Measurements from ENCODE around the gene SLC1A7. TPM values are rescaled to one million over a fixed set of nuclear protein-coding genes. Genes with fewer than 3 reads are reported as not detected.

SLC1A7 gene
- total and polyA plus RNA-seq, 2 of the 13 experiments (the other 11 are each of a cell fraction or from before 2014, with no cell fraction given) = 0.04 to 2.0 TPM

DNA sequence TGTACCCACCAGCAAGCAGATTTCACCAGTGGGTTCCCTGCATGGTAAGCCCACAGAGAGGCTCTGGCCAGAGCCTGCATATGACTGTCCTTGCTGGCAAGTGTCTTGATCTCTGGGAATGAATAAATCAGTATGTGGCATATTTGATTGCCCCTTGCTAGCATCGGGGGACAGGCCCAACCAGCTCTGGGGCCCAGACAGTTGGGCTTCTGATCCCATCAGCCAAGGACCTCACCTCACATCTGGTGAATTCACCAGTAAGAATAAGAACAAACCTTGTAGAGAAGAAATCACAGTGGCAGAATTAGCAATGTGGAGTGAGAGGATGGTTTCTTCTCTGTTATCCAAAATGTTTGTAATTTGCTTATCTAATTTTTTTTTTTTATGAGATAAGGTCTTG lies 15.9 kb downstream of the SLC1A7 start:
- Histone ChIP-seq H3K79me2 (ENCODE audit: insufficient read depth, low read length) (no peaks in the 10 kb centered on the region), H3K36me3 (replicated peaks in 1 of 2; ENCODE audit: control insufficient read depth in 1 of 2, insufficient read depth in 2 of 2, low read length in 2 of 2) (no peaks in the 10 kb centered on the region), H3K27me3 (ENCODE audit: control insufficient read depth in 1 of 2, insufficient read depth in 2 of 2, low read length in 2 of 2) (peaks cover 3 to 5% of the 10 kb centered on the region in 2 experiments; a peak in 3 of 5 replicates), H3K9ac (ENCODE audit: insufficient read depth, low read depth, low read length) (no peak overlapping the region), H3K4me2 (ENCODE audit: low read depth, low read length) (no peak overlapping the region), H3K4me3 (replicated peaks in 1 of 3; ENCODE audit: insufficient read depth in 1 of 3, low read depth in 2 of 3, low read length in 3 of 3) (no peak overlapping the region), H2AFZ (ENCODE audit: low read length) (no peak overlapping the region), H4K20me1 (ENCODE audit: insufficient read depth, low read length) (no peaks in the 10 kb centered on the region), H3K4me1 (ENCODE audit: insufficient read depth, low read length) (peaks cover 85% of the 10 kb centered on the region), H3K27ac (ENCODE audit: extremely low read length, insufficient read depth, low read length) (no peak overlapping the region), H3K9me3 (ENCODE audit: low read length) (no peaks in the 10 kb centered on the region)
- DNase-seq (ENCODE audit: low spot score) (no peak), FAIRE-seq (no peak), ATAC-seq (no peak)
- no TSS peak for BruUV-seq (replicated peaks)
- intact Hi-C loops (cut with micrococcal nuclease; ENCODE audit: unreplicated experiment) (no loop called here), in situ Hi-C loops (cut with HindIII; ENCODE audit: extremely low pct_ligation_motif_present, low pct_unique_long_range_greater_than_20kb) (loop anchor here (5.0 kb wide), 1 partner anchor 56 kb away; no protein-coding TSS in a partner anchor)
- WGBS (ENCODE audit: low lambda C conversion rate) = 38% methylated on average over 1 of the region's 1 CpG
- CTCF ChIA-PET (ENCODE audit: low intra/inter-chr PET ratio, low total read pairs) = no interaction called here
- POLR2A ChIA-PET = no interaction called here
- no peak for TF ChIP-seq ZFP37 (CRISPR knock-in tag; IDR thresholded peaks at IDR 0.05; ENCODE audit: borderline replicate concordance)
- TF ChIP-seq ZXDC (CRISPR knock-in tag; IDR thresholded peaks at IDR 0.05) = no peak

GRCh38 chr1:53125623-53126360 lies 16.6 kb downstream of the SLC1A7 start:
- in situ Hi-C loops (cut with HindIII; ENCODE audit: extremely low pct_ligation_motif_present, low pct_unique_long_range_greater_than_20kb) = loop anchor here (5.0 kb wide), 1 partner anchor 57 kb away; no protein-coding TSS in a partner anchor
- ChIA-PET POLR2A (no interaction called here), CTCF (ENCODE audit: low intra/inter-chr PET ratio, low total read pairs) (no interaction called here)
- H4K20me1 ChIP-seq (ENCODE audit: insufficient read depth, low read length) = no peaks in the 10 kb centered on the region
- no peaks in the 10 kb centered on the region for H3K9me3 ChIP-seq (ENCODE audit: low read length)
- H3K27ac ChIP-seq (ENCODE audit: extremely low read length, insufficient read depth, low read length) = no peak overlapping the region
- no peak for ATAC-seq
- no peak for FAIRE-seq
- intact Hi-C loops (cut with micrococcal nuclease; ENCODE audit: unreplicated experiment) = no loop called here
- H3K4me3 ChIP-seq (replicated peaks in 1 of 3; ENCODE audit: insufficient read depth in 1 of 3, low read depth in 2 of 3, low read length in 3 of 3) = no peak overlapping the region
- 54% methylated on average over 5 of the region's 10 CpGs for WGBS (ENCODE audit: low lambda C conversion rate)
- no peak overlapping the region for H2AFZ ChIP-seq (ENCODE audit: low read length)
- DNase-seq (ENCODE audit: low spot score) = no peak
- no peaks in the 10 kb centered on the region for H3K36me3 ChIP-seq (replicated peaks in 1 of 2; ENCODE audit: control insufficient read depth in 1 of 2, insufficient read depth in 2 of 2, low read length in 2 of 2)
- BruUV-seq (replicated peaks) = no TSS peak
- H3K4me2 ChIP-seq (ENCODE audit: low read depth, low read length) = no peak overlapping the region
- H3K79me2 ChIP-seq (ENCODE audit: insufficient read depth, low read length) = no peaks in the 10 kb centered on the region
- no peak overlapping the region for H3K9ac ChIP-seq (ENCODE audit: insufficient read depth, low read depth, low read length)
- peaks cover 3 to 5% of the 10 kb centered on the region in 2 experiments; a peak in 3 of 5 replicates for H3K27me3 ChIP-seq (ENCODE audit: control insufficient read depth in 1 of 2, insufficient read depth in 2 of 2, low read length in 2 of 2)
- peaks cover 85% of the 10 kb centered on the region for H3K4me1 ChIP-seq (ENCODE audit: insufficient read depth, low read length)
- peak; percentile 43; the same call in 1 of the 2 replicates for TF ChIP-seq ZNF280B (CRISPR knock-in tag; IDR thresholded peaks at IDR 0.05; ENCODE audit: borderline replicate concordance)
- TF ChIP-seq CTCF (CRISPR knock-in tag; IDR thresholded peaks at IDR 0.05) = peak; percentile 24; the same call in 1 of the 2 replicates
- TF ChIP-seq, protein P1, sequence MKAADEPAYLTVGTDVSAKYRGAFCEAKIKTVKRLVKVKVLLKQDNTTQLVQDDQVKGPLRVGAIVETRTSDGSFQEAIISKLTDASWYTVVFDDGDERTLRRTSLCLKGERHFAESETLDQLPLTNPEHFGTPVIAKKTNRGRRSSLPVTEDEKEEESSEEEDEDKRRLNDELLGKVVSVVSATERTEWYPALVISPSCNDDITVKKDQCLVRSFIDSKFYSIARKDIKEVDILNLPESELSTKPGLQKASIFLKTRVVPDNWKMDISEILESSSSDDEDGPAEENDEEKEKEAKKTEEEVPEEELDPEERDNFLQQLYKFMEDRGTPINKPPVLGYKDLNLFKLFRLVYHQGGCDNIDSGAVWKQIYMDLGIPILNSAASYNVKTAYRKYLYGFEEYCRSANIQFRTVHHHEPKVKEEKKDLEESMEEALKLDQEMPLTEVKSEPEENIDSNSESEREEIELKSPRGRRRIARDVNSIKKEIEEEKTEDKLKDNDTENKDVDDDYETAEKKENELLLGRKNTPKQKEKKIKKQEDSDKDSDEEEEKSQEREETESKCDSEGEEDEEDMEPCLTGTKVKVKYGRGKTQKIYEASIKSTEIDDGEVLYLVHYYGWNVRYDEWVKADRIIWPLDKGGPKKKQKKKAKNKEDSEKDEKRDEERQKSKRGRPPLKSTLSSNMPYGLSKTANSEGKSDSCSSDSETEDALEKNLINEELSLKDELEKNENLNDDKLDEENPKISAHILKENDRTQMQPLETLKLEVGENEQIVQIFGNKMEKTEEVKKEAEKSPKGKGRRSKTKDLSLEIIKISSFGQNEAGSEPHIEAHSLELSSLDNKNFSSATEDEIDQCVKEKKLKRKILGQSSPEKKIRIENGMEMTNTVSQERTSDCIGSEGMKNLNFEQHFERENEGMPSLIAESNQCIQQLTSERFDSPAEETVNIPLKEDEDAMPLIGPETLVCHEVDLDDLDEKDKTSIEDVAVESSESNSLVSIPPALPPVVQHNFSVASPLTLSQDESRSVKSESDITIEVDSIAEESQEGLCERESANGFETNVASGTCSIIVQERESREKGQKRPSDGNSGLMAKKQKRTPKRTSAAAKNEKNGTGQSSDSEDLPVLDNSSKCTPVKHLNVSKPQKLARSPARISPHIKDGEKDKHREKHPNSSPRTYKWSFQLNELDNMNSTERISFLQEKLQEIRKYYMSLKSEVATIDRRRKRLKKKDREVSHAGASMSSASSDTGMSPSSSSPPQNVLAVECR (CRISPR knock-in tag; IDR thresholded peaks at IDR 0.05; ENCODE audit: borderline replicate concordance) = no peak

All from HepG2 (cell line).